HL-60 (cell line): ENCODE measurements around the gene CLN6.

Experiments used
- CTCF ChIP-seq: IDR thresholded peaks from one replicate; pipeline ENCODE4 v1.5.1; 2011; ENCODE audit warnings: low read length, control low read depth, inconsistent platforms; ENCODE audit not compliant: insufficient read depth
- GABPA ChIP-seq: IDR thresholded peaks from 2 replicates; pipeline ENCODE4 v1.6.1; 2012; ENCODE audit warnings: low read depth
- POLR2AphosphoS5 ChIP-seq: IDR thresholded peaks from 2 replicates; pipeline ENCODE4 v1.6.1; 2012; ENCODE audit warnings: low read depth

- TF ChIP-seq POLR2AphosphoS5: no peak
- TF ChIP-seq GABPA: no peak
- no peak for TF ChIP-seq CTCF
Measured at GRCh38 chr15:68208136-68208535, 21.4 kb downstream of the CLN6 start.
